Measurements from ENCODE around the gene CD1D. TPM values are rescaled to one million over a fixed set of nuclear protein-coding genes. Genes with fewer than 3 reads are reported as not detected.
A peak's percentile ranks its signal among the peaks of the same experiment; 100 is the strongest.
"Not testable (repeated sequence)": the region's sequence is repeated elsewhere in the genome, so short reads cannot be mapped to it uniquely, and the experiment has no call there.

Gene CD1D
- total and polyA plus RNA-seq, 7 experiments from 2014 or later: 0.09 to 13.2 (median 0.93) TPM; not detected in 3

- ChIA-PET CTCF (no interaction called here), POLR2A (no interaction called here)
- no peaks in the 10 kb centered on the region for H3K36me3 ChIP-seq (ENCODE audit: control insufficient read depth in 2 of 3, insufficient read depth in 3 of 3, low read length in 3 of 3)
- Mint-ChIP-seq H3K27ac (no peak overlapping the region), H3K36me3 (no peaks in the 10 kb centered on the region), H3K9me3 (peaks cover 0 to 2% (median 0%) of the 10 kb centered on the region in 11 donors), H3K4me1 (peaks cover 0 to 5% (median 0%) of the 10 kb centered on the region in 7 donors), H3K27me3 (peaks cover 27 to 65% (median 58%) of the 10 kb centered on the region in 5 donors), H3K4me3 (no peak overlapping the region)
- no peak overlapping the region for H3K27ac ChIP-seq (ENCODE audit: low read depth, low read length)
- H3K4me1 ChIP-seq (ENCODE audit: control insufficient read depth in 2 of 2, insufficient read depth in 2 of 2, low read length in 2 of 2): no peaks in the 10 kb centered on the region
- H3K4me3 ChIP-seq (ENCODE audit: low read length): no peak overlapping the region
- no peak for DNase-seq
- H3K27me3 ChIP-seq (ENCODE audit: control insufficient read depth in 2 of 2, insufficient read depth in 2 of 2, low read length in 2 of 2): no peaks in the 10 kb centered on the region
- H3K9me3 ChIP-seq (ENCODE audit: control insufficient read depth in 2 of 3, low read length in 3 of 3): no peaks in the 10 kb centered on the region
- intact Hi-C loops (cut with micrococcal nuclease): no loop called here
- peak; percentile 67 for ATAC-seq
Observed at GRCh38 chr1:158163000-158163947, 17.4 kb upstream of the CD1D start.

DNA sequence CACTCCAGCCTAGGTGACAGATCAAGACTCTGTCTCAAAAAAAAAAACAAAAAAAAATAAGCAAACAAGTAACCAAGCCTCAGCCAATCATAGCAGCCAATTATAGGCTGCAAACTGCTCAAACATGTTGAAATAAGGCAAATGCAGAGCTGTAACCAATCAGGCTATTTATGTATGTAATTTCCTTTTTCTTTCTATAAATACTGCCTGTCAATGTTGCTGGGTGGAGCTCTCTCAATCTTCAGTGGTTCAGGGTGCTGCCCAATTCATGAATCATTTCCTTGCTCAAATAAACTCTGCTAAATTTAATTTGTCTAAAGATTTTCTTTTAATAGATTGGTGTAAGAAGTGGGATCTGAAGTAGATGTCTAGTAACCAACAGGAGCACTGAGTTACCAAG is 11.6 kb upstream of the CD1D start:
- intact Hi-C loops (cut with micrococcal nuclease): no loop called here
- H3K4me1 Mint-ChIP-seq: no peaks in the 10 kb centered on the region
- peaks cover 0 to 2% (median 0%) of the 10 kb centered on the region in 11 donors for H3K9me3 Mint-ChIP-seq
- no peak overlapping the region for H3K27ac ChIP-seq (ENCODE audit: low read depth, low read length)
- no peaks in the 10 kb centered on the region for H3K9me3 ChIP-seq (ENCODE audit: control insufficient read depth in 2 of 3, low read length in 3 of 3)
- H3K4me1 ChIP-seq (ENCODE audit: control insufficient read depth in 2 of 2, insufficient read depth in 2 of 2, low read length in 2 of 2): no peaks in the 10 kb centered on the region
- POLR2A ChIA-PET: no interaction called here
- no peak for DNase-seq
- no peaks in the 10 kb centered on the region for H3K27me3 ChIP-seq (ENCODE audit: control insufficient read depth in 2 of 2, insufficient read depth in 2 of 2, low read length in 2 of 2)
- CTCF ChIA-PET: no interaction called here
- H3K27me3 Mint-ChIP-seq: peaks cover 20 to 47% (median 30%) of the 10 kb centered on the region in 5 donors
- no peak overlapping the region for H3K27ac Mint-ChIP-seq
- ATAC-seq: peak; percentile 27
- H3K4me3 ChIP-seq (ENCODE audit: low read length): no peak overlapping the region
- H3K36me3 ChIP-seq (ENCODE audit: control insufficient read depth in 2 of 3, insufficient read depth in 3 of 3, low read length in 3 of 3): no peaks in the 10 kb centered on the region
- H3K36me3 Mint-ChIP-seq: no peaks in the 10 kb centered on the region
- H3K4me3 Mint-ChIP-seq: no peak overlapping the region

- H3K36me3 Mint-ChIP-seq; H3K27ac ChIP-seq (ENCODE audit: low read depth, low read length); H3K4me3 Mint-ChIP-seq; POLR2A ChIA-PET; H3K36me3 ChIP-seq (ENCODE audit: control insufficient read depth in 2 of 3, insufficient read depth in 3 of 3, low read length in 3 of 3); H3K4me3 ChIP-seq (ENCODE audit: low read length); H3K27ac Mint-ChIP-seq; CTCF ChIA-PET; DNase-seq; H3K4me1 ChIP-seq (ENCODE audit: control insufficient read depth in 2 of 2, insufficient read depth in 2 of 2, low read length in 2 of 2); H3K9me3 Mint-ChIP-seq; ATAC-seq; H3K9me3 ChIP-seq (ENCODE audit: control insufficient read depth in 2 of 3, low read length in 3 of 3); intact Hi-C loops (cut with micrococcal nuclease): not testable (repeated sequence)
- peaks cover 7 to 14% of the 10 kb centered on the region in 2 donors for H3K27me3 ChIP-seq (ENCODE audit: control insufficient read depth in 2 of 2, insufficient read depth in 2 of 2, low read length in 2 of 2)
- Mint-ChIP-seq H3K4me1 (peaks cover 0 to 15% (median 9%) of the 10 kb centered on the region in 7 donors), H3K27me3 (peaks cover 32 to 69% (median 51%) of the 10 kb centered on the region in 5 donors)
Observed at GRCh38 chr1:158175915-158176314, 4.8 kb upstream of the CD1D start.

- Mint-ChIP-seq H3K27ac (no peak overlapping the region), H3K9me3 (no peaks in the 10 kb centered on the region), H3K4me1 (peaks cover 2 to 19% (median 13%) of the 10 kb centered on the region in 7 donors), H3K4me3 (no peak overlapping the region), H3K36me3 (no peaks in the 10 kb centered on the region), H3K27me3 (peaks cover 37 to 72% (median 54%) of the 10 kb centered on the region in 5 donors)
- POLR2A ChIA-PET: no interaction called here
- no peak overlapping the region for H3K4me3 ChIP-seq (ENCODE audit: low read length)
- ATAC-seq (no peak), DNase-seq (no peak)
- peaks cover 7 to 14% of the 10 kb centered on the region in 2 donors for H3K27me3 ChIP-seq (ENCODE audit: control insufficient read depth in 2 of 2, insufficient read depth in 2 of 2, low read length in 2 of 2)
- H3K36me3 ChIP-seq (ENCODE audit: control insufficient read depth in 2 of 3, insufficient read depth in 3 of 3, low read length in 3 of 3): no peaks in the 10 kb centered on the region
- CTCF ChIA-PET: no interaction called here
- no peak overlapping the region for H3K27ac ChIP-seq (ENCODE audit: low read depth, low read length)
- intact Hi-C loops (cut with micrococcal nuclease): no loop called here
- no peaks in the 10 kb centered on the region for H3K9me3 ChIP-seq (ENCODE audit: control insufficient read depth in 2 of 3, low read length in 3 of 3)
- H3K4me1 ChIP-seq (ENCODE audit: control insufficient read depth in 2 of 2, insufficient read depth in 2 of 2, low read length in 2 of 2): peaks cover 0 to 1% of the 10 kb centered on the region in 2 donors
Observed at GRCh38 chr1:158176399-158176798, 4.3 kb upstream of the CD1D start.

DNA sequence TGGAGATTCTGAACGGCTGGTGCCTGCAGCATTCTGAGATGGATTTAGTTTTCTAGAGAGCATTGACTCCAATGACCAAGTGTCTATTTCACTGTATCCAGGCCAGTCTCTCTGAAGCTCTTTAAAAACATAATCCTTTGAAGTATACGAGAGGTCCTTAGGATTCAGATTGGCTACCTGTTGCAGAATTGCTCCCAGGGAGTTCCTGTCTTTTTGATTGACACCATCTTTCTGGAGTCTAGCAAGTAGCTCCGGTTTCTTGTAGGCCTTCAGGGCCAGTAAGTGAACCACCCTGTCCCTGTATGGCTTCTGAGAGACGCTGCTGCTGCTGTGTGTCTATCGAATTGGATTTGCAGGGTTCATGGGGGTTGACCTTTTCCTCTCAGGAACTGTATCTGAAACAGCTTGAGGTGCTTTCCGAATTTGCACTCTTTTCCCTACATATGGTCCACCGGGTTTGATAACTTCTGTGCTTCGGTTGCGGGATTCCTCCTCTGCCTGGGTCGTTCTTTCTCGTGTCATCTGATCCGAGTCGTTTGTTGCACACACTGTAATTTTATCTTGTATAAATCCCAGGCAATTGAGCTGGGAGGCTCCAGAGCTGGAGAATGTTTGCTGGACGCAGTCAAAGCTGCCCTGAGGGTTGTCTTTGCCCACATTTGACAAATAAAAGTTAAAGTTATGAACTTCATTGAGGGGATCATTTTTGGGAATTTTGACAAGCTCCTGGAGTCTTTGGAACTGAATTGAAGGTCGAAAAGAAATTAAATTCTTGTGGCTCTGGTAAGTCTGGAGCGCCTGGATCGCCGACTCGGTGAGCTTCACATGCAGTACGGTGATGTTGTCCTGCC is 3.6 kb upstream of the CD1D start:
- ATAC-seq; H3K9me3 ChIP-seq (ENCODE audit: control insufficient read depth in 2 of 3, low read length in 3 of 3); H3K4me3 ChIP-seq (ENCODE audit: low read length); H3K36me3 Mint-ChIP-seq; H3K4me1 ChIP-seq (ENCODE audit: control insufficient read depth in 2 of 2, insufficient read depth in 2 of 2, low read length in 2 of 2); H3K9me3 Mint-ChIP-seq; H3K36me3 ChIP-seq (ENCODE audit: control insufficient read depth in 2 of 3, insufficient read depth in 3 of 3, low read length in 3 of 3); H3K27ac ChIP-seq (ENCODE audit: low read depth, low read length); CTCF ChIA-PET; DNase-seq; H3K27ac Mint-ChIP-seq; intact Hi-C loops (cut with micrococcal nuclease): not testable (repeated sequence)
- Mint-ChIP-seq H3K4me3 (peak overlapping the region in 6 of 10 donors; percentile 12 to 60 (median 34)), H3K4me1 (peaks cover 9 to 25% (median 20%) of the 10 kb centered on the region in 7 donors), H3K27me3 (peaks cover 43 to 72% (median 56%) of the 10 kb centered on the region in 5 donors)
- POLR2A ChIA-PET: interaction anchor here (0.5 kb wide), 1 partner anchor 9 kb away, joined by 3 read pairs; no protein-coding TSS in a partner anchor
- H3K27me3 ChIP-seq (ENCODE audit: control insufficient read depth in 2 of 2, insufficient read depth in 2 of 2, low read length in 2 of 2): peaks cover 7 to 17% of the 10 kb centered on the region in 2 donors

DNA sequence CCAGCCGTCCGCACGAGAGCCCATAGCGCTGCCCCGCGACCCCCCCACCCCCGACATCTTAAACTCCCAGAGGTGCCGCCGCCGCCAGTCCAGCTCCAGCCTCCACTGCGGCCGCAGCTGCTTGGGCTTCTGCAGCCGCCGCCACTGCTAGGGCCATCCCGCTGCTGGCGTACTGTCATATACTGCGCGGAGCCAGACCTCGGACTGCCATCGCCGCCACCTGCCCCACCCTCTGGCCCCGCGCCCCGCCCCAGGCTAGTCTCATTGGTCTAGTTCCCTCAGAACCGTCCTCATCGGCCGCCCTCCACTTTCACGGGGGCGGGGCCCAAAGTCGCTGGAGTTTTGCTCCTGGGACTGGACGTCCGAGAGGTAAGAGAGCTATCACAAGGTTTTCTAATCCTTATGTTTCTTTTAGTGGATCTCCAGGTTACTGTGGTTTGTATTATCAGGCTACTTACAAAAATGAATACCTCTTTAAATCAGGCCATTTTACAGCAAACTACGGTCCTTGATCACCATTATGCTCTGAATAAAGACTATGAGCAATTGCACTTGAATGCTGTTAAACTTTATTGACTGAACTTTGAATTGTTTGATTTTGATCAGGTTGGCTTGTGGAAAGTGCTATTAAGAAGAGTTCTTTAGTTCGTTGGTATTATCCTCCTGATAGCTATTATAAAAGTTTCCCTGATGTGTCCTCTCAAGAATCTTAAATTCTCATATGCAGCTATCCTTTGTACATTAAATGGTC is 2.8 kb upstream of the CD1D start:
- ATAC-seq (peak; percentile 83), DNase-seq (peak in 2 of 9 donors; percentile 16 to 34)
- no peak overlapping the region for H3K27ac Mint-ChIP-seq
- Histone ChIP-seq H3K27ac (ENCODE audit: low read depth, low read length) (no peak overlapping the region), H3K27me3 (ENCODE audit: control insufficient read depth in 2 of 2, insufficient read depth in 2 of 2, low read length in 2 of 2) (peaks cover 7 to 18% of the 10 kb centered on the region in 2 donors), H3K4me3 (ENCODE audit: low read length) (no peak overlapping the region), H3K36me3 (ENCODE audit: control insufficient read depth in 2 of 3, insufficient read depth in 3 of 3, low read length in 3 of 3) (no peaks in the 10 kb centered on the region), H3K4me1 (ENCODE audit: control insufficient read depth in 2 of 2, insufficient read depth in 2 of 2, low read length in 2 of 2) (peaks cover 0 to 5% of the 10 kb centered on the region in 2 donors), H3K9me3 (ENCODE audit: control insufficient read depth in 2 of 3, low read length in 3 of 3) (no peaks in the 10 kb centered on the region)
- peaks cover 10 to 25% (median 20%) of the 10 kb centered on the region in 7 donors for H3K4me1 Mint-ChIP-seq
- H3K4me3 Mint-ChIP-seq: peak overlapping the region in 9 of 10 donors; percentile 2 to 60 (median 50)
- no peaks in the 10 kb centered on the region for H3K9me3 Mint-ChIP-seq
- ChIA-PET CTCF (no interaction called here), POLR2A (interaction anchor here (0.5 kb wide), 1 partner anchor 10 kb away, joined by 3 read pairs; no protein-coding TSS in a partner anchor)
- H3K27me3 Mint-ChIP-seq: peaks cover 51 to 79% (median 63%) of the 10 kb centered on the region in 5 donors
- H3K36me3 Mint-ChIP-seq: peaks cover 0 to 3% (median 0%) of the 10 kb centered on the region in 5 donors
- intact Hi-C loops (cut with micrococcal nuclease): no loop called here

Data from naive thymus-derived CD4-positive, alpha-beta T cell (primary cell).